Stomach (tissue), 9 donors: ENCODE results near the gene SPATA9. TPM values are rescaled to one million over a fixed set of nuclear protein-coding genes. Genes with fewer than 3 reads are reported as not detected.

Source experiments
- DNase-seq, 2 donors: peaks; one replicate each; pipeline versions ENCODE4 v3.0.0 to v3.0.0-alpha.2; 2013 to 2019
- H3K27ac ChIP-seq, 5 donors: fragments of 200-600 bp in 4 of 5; sonication (generic) in 4 of 5; one replicate each; pipeline ENCODE4 v1.5.1; 2013 to 2019; ENCODE audit warnings: mild to moderate bottlenecking in 1 of 5, moderate library complexity in 1 of 5
- H3K27me3 ChIP-seq, 3 donors: fragments of 200-600 bp; sonication (generic); one replicate each; pipeline ENCODE4 v1.5.1; 2017 to 2019; ENCODE audit warnings: mixed run types in 1 of 3
- H3K36me3 ChIP-seq, 4 donors: fragments of 200-600 bp; sonication (generic); 1 replicate in 3 of 4; 2 replicates in 1 of 4; pipeline ENCODE4 v1.5.1; 2016 to 2019
- H3K4me1 ChIP-seq, 4 donors: fragments of 200-600 bp; sonication (generic); one replicate each; pipeline ENCODE4 v1.5.1; 2016 to 2019
- H3K4me3 ChIP-seq, 4 donors: fragments of 200-600 bp; sonication (generic) in 3 of 4; one replicate each; pipeline ENCODE4 v1.5.1; 2016 to 2019; ENCODE audit warnings: mild to moderate bottlenecking in 1 of 4
- H3K9me3 ChIP-seq, 4 donors: fragments of 200-600 bp; sonication (generic); one replicate each; pipeline ENCODE4 v1.5.1; 2016 to 2019
- CTCF ChIP-seq, 7 experiments: fragments of 450-650 bp in 4 of 7; fragments of 200-600 bp in 3 of 7; sonication (generic) in 3 of 7; IDR thresholded peaks; one replicate each; pipeline ENCODE4 v1.5.1; 2016 to 2019; ENCODE audit warnings: antibody characterized with exemption in 7 of 7, control low read depth in 2 of 7, mild to moderate bottlenecking in 1 of 7
- EP300 ChIP-seq: sonication (generic); formaldehyde crosslinking; IDR thresholded peaks from one replicate; pipeline ENCODE4 v1.6.1; 2017; ENCODE audit warnings: antibody characterized with exemption
- POLR2A ChIP-seq, 4 donors: fragments of 450-650 bp; IDR thresholded peaks; one replicate each; pipeline ENCODE4 v1.6.1; 2016; ENCODE audit warnings: antibody characterized with exemption in 4 of 4, control low read depth in 2 of 4, mild to moderate bottlenecking in 1 of 4, moderate library complexity in 1 of 4
- POLR2AphosphoS5 ChIP-seq, 3 donors: sonication (generic); formaldehyde crosslinking; IDR thresholded peaks; one replicate each; pipeline ENCODE4 v1.6.1; 2016; ENCODE audit warnings: antibody characterized with exemption in 3 of 3
- WGBS, 5 donors: extraction: QIAGEN DNeasy Blood & Tissue Kit in 3 of 5; methylation state at CpG; one replicate each; pipeline versions ENCODE4 v1.1.5 to v1.1.7; 2013 to 2018; 5-methylcytosine and 5-hydroxymethylcytosine counted together
- intact Hi-C: fragments of 100-400 bp; cut with DNase I; formaldehyde crosslinking; loops from one replicate; pipeline ENCODE4 v1.15.1; 2023; ENCODE audit warnings: low total_unique reads
- polyA plus RNA-seq, 3 donors: library from polyadenylated mRNA; stranded (reverse); fragments of 200-250 nt; gene quantifications; one replicate each; pipeline ENCODE4 v1.2.3, GENCODE V29; 2013
- total RNA-seq, 5 donors: library from RNA; depleted of rRNA; stranded (reverse); fragments of >200 nt; gene quantifications; one replicate each; pipeline versions ENCODE4 v1.1.0 to v1.2.3, GENCODE V29; 2014 to 2016
- donor health status: healthy with polysubstance abuse.
- donor health status: Bipolar disorder and iron deficiency.
- donor health status: healthy.

SPATA9 gene
- total and polyA plus RNA-seq, 8 donors, result 0.35 to 0.55 TPM; not detected in 6

DNA sequence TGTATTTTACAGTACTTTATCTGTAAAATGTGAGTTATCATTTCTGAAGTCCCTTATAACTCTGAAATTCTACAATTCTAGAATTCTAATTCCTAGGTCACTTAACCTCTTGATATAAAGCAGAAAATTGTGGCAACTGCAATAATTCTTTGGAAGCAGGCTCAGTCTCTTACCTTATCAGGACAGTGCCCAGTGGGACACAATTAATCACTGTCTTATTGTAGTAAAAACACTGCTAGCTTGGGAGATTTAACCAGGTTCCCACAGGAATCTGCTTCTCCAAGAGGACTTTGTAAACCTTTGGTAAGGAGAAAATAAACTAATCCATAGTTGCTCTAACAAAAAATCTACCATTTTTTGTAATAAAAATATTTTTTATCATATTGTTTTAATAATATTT is 18.3 kb upstream of the SPATA9 start:
- H3K4me1 ChIP-seq, result no peaks in the 10 kb centered on the region
- H3K9me3 ChIP-seq, result no peaks in the 10 kb centered on the region
- no peak overlapping the region for H3K27ac ChIP-seq
- intact Hi-C loops, result no loop called here
- DNase-seq, result no peak
- TF ChIP-seq POLR2A (IDR thresholded peaks at IDR 0.05) (no peak), CTCF (IDR thresholded peaks at IDR 0.05) (no peak), EP300 (no peak), POLR2AphosphoS5 (IDR thresholded peaks at IDR 0.05) (no peak)
- no peak overlapping the region for H3K4me3 ChIP-seq
- no peaks in the 10 kb centered on the region for H3K36me3 ChIP-seq
- no peaks in the 10 kb centered on the region for H3K27me3 ChIP-seq

DNA sequence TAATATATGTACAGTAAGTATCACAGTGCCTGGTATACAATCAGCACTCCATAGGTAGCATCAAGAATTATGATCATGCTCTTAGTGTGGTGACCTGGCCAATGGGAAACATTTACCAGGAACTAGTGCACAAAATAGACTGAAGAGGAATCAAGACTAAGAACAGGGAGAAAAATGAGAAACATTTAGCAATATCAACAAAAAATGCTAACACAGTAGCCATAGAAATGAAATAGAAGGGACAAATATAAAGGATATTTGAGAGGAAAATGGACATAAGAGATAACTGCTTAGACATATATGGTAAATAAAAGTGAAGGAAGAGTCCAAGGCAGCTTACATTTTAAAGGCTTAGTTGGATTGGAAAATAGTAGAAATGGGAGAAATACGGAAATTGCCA is 16.5 kb upstream of the SPATA9 start:
- no peaks in the 10 kb centered on the region for H3K27me3 ChIP-seq
- no peak overlapping the region for H3K4me3 ChIP-seq
- H3K36me3 ChIP-seq, result no peaks in the 10 kb centered on the region
- WGBS, 5 donors, result 96 to 100% (median 97%) methylated on average over 1 of the region's 1 CpG
- H3K27ac ChIP-seq, result no peak overlapping the region
- no peak for DNase-seq
- no peaks in the 10 kb centered on the region for H3K4me1 ChIP-seq
- intact Hi-C loops, result no loop called here
- H3K9me3 ChIP-seq, result no peaks in the 10 kb centered on the region
- TF ChIP-seq EP300, result no peak
- TF ChIP-seq POLR2A (IDR thresholded peaks at IDR 0.05), result no peak
- TF ChIP-seq CTCF (IDR thresholded peaks at IDR 0.05), result no peak
- TF ChIP-seq POLR2AphosphoS5 (IDR thresholded peaks at IDR 0.05), result no peak

GRCh38 chr5:95697781-95698681 is 15.2 kb upstream of the SPATA9 start:
- H3K36me3 ChIP-seq, result no peaks in the 10 kb centered on the region
- no peaks in the 10 kb centered on the region for H3K27me3 ChIP-seq
- DNase-seq, result no peak
- intact Hi-C loops, result no loop called here
- no peaks in the 10 kb centered on the region for H3K4me1 ChIP-seq
- H3K9me3 ChIP-seq, result no peaks in the 10 kb centered on the region
- no peak overlapping the region for H3K4me3 ChIP-seq
- TF ChIP-seq POLR2AphosphoS5 (IDR thresholded peaks at IDR 0.05) (no peak), POLR2A (IDR thresholded peaks at IDR 0.05) (no peak), CTCF (IDR thresholded peaks at IDR 0.05) (no peak), EP300 (no peak)
- no peak overlapping the region for H3K27ac ChIP-seq
- whole genome bisulfite sequencing, 5 donors, result 49 to 61% (median 56%) methylated on average over 7 of the region's 7 CpGs

DNA sequence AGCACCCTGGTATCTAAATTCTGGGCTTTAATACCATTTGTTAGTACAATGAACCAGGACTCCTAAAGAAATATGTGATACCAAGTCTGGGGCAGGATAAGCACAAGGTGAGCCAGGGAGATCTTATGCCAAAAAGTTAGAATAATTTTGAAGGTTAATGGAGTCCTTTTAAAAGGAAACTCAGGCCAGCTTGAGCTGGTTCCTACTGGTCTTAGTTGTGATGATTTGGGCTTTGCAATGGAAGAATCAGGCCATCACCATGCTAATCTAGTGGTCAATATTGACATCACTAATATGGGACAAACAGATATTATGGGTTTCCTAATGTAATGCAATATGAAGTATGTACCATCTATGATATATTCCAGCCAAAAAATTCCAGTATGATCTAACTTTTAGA is 7.5 kb upstream of the SPATA9 start:
- DNase-seq, result no peak
- no peaks in the 10 kb centered on the region for H3K9me3 ChIP-seq
- no peaks in the 10 kb centered on the region for H3K36me3 ChIP-seq
- H3K4me1 ChIP-seq, result no peaks in the 10 kb centered on the region
- H3K27ac ChIP-seq, result no peak overlapping the region
- H3K4me3 ChIP-seq, result no peak overlapping the region
- no peaks in the 10 kb centered on the region for H3K27me3 ChIP-seq
- intact Hi-C loops, result no loop called here
- TF ChIP-seq EP300 (no peak), POLR2AphosphoS5 (IDR thresholded peaks at IDR 0.05) (no peak), CTCF (IDR thresholded peaks at IDR 0.05) (no peak), POLR2A (IDR thresholded peaks at IDR 0.05) (no peak)
